K562 (cell line): ENCODE measurements around the gene PRKG1. TPM values are rescaled to one million over a fixed set of nuclear protein-coding genes. Genes with fewer than 3 reads are reported as not detected.

ENCODE experiments used
- ATAC-seq: fragments of 200-7000 bp; cut with Tn5 transposase; 3 replicates; pipeline ENCODE4 v1.9.1; 2020; ENCODE audit warnings: moderate library complexity
- BruUV-seq: library from RNA; stranded (reverse); fragments of 400-500 nt; replicated peaks from 2 replicates; lab custom pipeline; 2021; lab: Mats Ljungman, UMichigan
- CTCF ChIA-PET: fragments of 300-600 bp; formaldehyde crosslinking; extraction: SDS; loops from one replicate; lab custom pipeline; 2021; ENCODE audit warnings: low intra/inter-chr PET ratio; lab: Yijun Ruan, JAX
- POLR2A ChIA-PET: fragments of 300-600, 350-650 bp; sonication (Branson Sonifier 250); formaldehyde crosslinking; extraction: SDS; loops from one replicate; lab custom pipeline; 2021; ENCODE audit warnings: antibody characterized with exemption, inconsistent platforms; lab: Yijun Ruan, JAX
- DNase-seq, 4 experiments: peaks; one replicate each; pipeline versions ENCODE4 v3.0.0 to v3.0.0-alpha.2; 2011 to 2018; ENCODE audit warnings: low spot score in 3 of 4, mixed read lengths in 3 of 4; ENCODE audit errors: extremely low read depth in 1 of 4
- FAIRE-seq: peaks from 2 replicates; lab custom pipeline; 2011; peaks lifted over from hg19 to GRCh38; lab: Jason Lieb, UNC
- H2AFZ ChIP-seq: 2 replicates; pipeline ENCODE4 v1.6.0; 2011; ENCODE audit warnings: low read depth, low read length, control low read depth, inconsistent platforms
- H3K27ac ChIP-seq: fragments of 200-600 bp; 3 replicates; pipeline ENCODE4 v1.8.0; 2011; ENCODE audit warnings: low read depth, mild to moderate bottlenecking, control low read depth, inconsistent platforms, low read length, moderate library complexity, mixed read lengths; ENCODE audit errors: extremely low read depth
- H3K27me3 ChIP-seq, 2 experiments: fragments of 300-600 bp in 1 of 2; 2 replicates in 1 of 2; 3 replicates in 1 of 2; pipeline versions ENCODE4 v1.6.0 to v1.8.0; 2011; ENCODE audit warnings: inconsistent platforms in 2 of 2, low read length in 2 of 2, mild to moderate bottlenecking in 1 of 2, mixed read lengths in 1 of 2, moderate library complexity in 1 of 2; ENCODE audit not compliant: control insufficient read depth in 2 of 2, insufficient read depth in 2 of 2
- H3K36me3 ChIP-seq: fragments of 300-600 bp; 3 replicates; pipeline ENCODE4 v1.8.0; 2011; ENCODE audit warnings: mild to moderate bottlenecking, low read length, inconsistent platforms; ENCODE audit not compliant: control insufficient read depth, insufficient read depth
- H3K4me1 ChIP-seq, 2 experiments: fragments of 200-600 bp in 1 of 2; replicated peaks in 1 of 2; 2 replicates in 1 of 2; 3 replicates in 1 of 2; pipeline versions ENCODE4 v1.5.1 to v1.8.0; 2011; ENCODE audit warnings: inconsistent platforms in 2 of 2, low read length in 2 of 2, mild to moderate bottlenecking in 1 of 2, mixed read lengths in 1 of 2, moderate library complexity in 1 of 2; ENCODE audit not compliant: control insufficient read depth in 2 of 2, insufficient read depth in 2 of 2
- H3K4me2 ChIP-seq: 2 replicates; pipeline ENCODE4 v1.6.1; 2011; ENCODE audit warnings: low read length, control low read depth, inconsistent platforms, mixed read lengths; ENCODE audit not compliant: insufficient read depth
- H3K4me3 ChIP-seq: fragments of 200-600 bp; sonication (generic), shearing (Covaris generic); 2 replicates; pipeline ENCODE4 v1.5.1; 2016; ENCODE audit warnings: control low read depth, inconsistent platforms
- H3K79me2 ChIP-seq: fragments of 200-600 bp; 3 replicates; pipeline ENCODE4 v1.8.0; 2011; ENCODE audit warnings: low read length, inconsistent platforms; ENCODE audit not compliant: control insufficient read depth, insufficient read depth
- H3K9ac ChIP-seq, 2 experiments: 2 replicates each; pipeline versions ENCODE4 v1.6.0 to v1.6.1; 2011; ENCODE audit warnings: low read depth in 2 of 2, low read length in 2 of 2, control low read depth in 1 of 2, inconsistent platforms in 1 of 2, mild to moderate bottlenecking in 1 of 2, mixed read lengths in 1 of 2; ENCODE audit not compliant: insufficient read depth in 1 of 2
- H3K9me1 ChIP-seq: one replicate; pipeline ENCODE4 v1.6.0; 2011; ENCODE audit warnings: inconsistent platforms, mild to moderate bottlenecking, low read length, moderate library complexity; ENCODE audit not compliant: control insufficient read depth, insufficient read depth
- H3K9me3 ChIP-seq: replicated peaks from 2 replicates; pipeline ENCODE4 v1.5.1; 2011; ENCODE audit warnings: low read depth, low read length, inconsistent platforms; ENCODE audit not compliant: control insufficient read depth, insufficient read depth
- H4K20me1 ChIP-seq: replicated peaks from 2 replicates; pipeline ENCODE4 v1.6.1; 2011; ENCODE audit warnings: low read length, inconsistent platforms, mixed read lengths; ENCODE audit not compliant: control insufficient read depth, insufficient read depth
- CTCF ChIP-seq, 3 experiments: IDR thresholded peaks in 2 of 3; conservative IDR thresholded peaks in 1 of 3; 2 replicates each; pipeline ENCODE4 v1.5.1; 2011 to 2012; ENCODE audit warnings: low read length in 3 of 3, mild to moderate bottlenecking in 3 of 3, control low read depth in 2 of 3, improper control_type of control experiment in 1 of 3, inconsistent platforms in 1 of 3, low read depth in 1 of 3, mixed read lengths in 1 of 3, moderate library complexity in 1 of 3; ENCODE audit not compliant: insufficient read depth in 2 of 3
- CTCFL ChIP-seq: IDR thresholded peaks from 2 replicates; pipeline ENCODE4 v1.6.1; 2011; ENCODE audit warnings: borderline replicate concordance, low read depth, mild to moderate bottlenecking, moderate library complexity, low read length; ENCODE audit not compliant: insufficient read depth, poor library complexity, severe bottlenecking
- RAD21 ChIP-seq, 2 experiments: fragments of 250-450 bp in 1 of 2; fragments of 450-650 bp in 1 of 2; sonication (Bioruptor Pico) in 1 of 2; formaldehyde crosslinking in 1 of 2; IDR thresholded peaks in 1 of 2; conservative IDR thresholded peaks in 1 of 2; 2 replicates each; pipeline versions ENCODE4 v1.4.0 to v1.8.0; 2020 to 2022; ENCODE audit warnings: mild to moderate bottlenecking in 2 of 2, moderate library complexity in 1 of 2
- WGBS: fragments of 100-300 bp; shearing (Covaris generic); methylation state at CpG from one replicate; pipeline ENCODE4 v1.1.6; 2016; ENCODE audit warnings: low coverage, mixed read lengths; ENCODE audit not compliant: insufficient coverage; ENCODE audit errors: missing lambda C conversion rate; 5-methylcytosine and 5-hydroxymethylcytosine counted together
- in situ Hi-C: fragments of 300-500 bp; cut with MboI; formaldehyde crosslinking; loops from 4 replicates; pipeline ENCODE4 v1.15.0; 2018; ENCODE audit warnings: inconsistent platforms, mixed read lengths
- intact Hi-C: fragments of 100-400 bp; cut with micrococcal nuclease; formaldehyde crosslinking; loops from 2 replicates; pipeline ENCODE4 v1.14.2; 2022
- polyA plus RNA-seq, 8 experiments: library from polyadenylated mRNA; depleted of rRNA in 4 of 8; stranded (reverse) in 5 of 8; unstranded in 3 of 8; fragments of >200 nt; fragmentation: Nextera tagmentation in 2 of 8; fragmentation: Illumina TruSeq in 1 of 8; extraction: Ambion mirVana in 2 of 8; extraction: Trizol in 1 of 8; gene quantifications; 2 replicates each; pipeline versions ENCODE4 v1.2.1 to v1.2.3, GENCODE V29; 2011 to 2014; ENCODE audit warnings: inconsistent platforms in 1 of 8, missing spikeins in 1 of 8
- total RNA-seq, 7 experiments: library from RNA; depleted of rRNA in 6 of 7; stranded (reverse); fragments of >200 nt in 6 of 7; fragmentation: Illumina TruSeq in 2 of 7; extraction: Trizol in 2 of 7; gene quantifications; 2 replicates each; pipeline versions ENCODE4 v1.2.1 to v1.2.3, GENCODE V29; 2011 to 2021; ENCODE audit warnings: low replicate concordance in 1 of 7

Gene PRKG1
- total and polyA plus RNA-seq, 9 of the 15 experiments (the other 6 are each of a cell fraction or from before 2014, with no cell fraction given): 0.22 TPM; not detected in 8

GRCh38 chr10:51422311-51423120 is 348.2 kb downstream of the PRKG1 start:
- DNase-seq (peak in 3 of 4 experiments; percentile 22 to 29 (median 23)), ATAC-seq (no peak), FAIRE-seq (no peak)
- ChIA-PET CTCF (no interaction called here), POLR2A (no interaction called here)
- in situ Hi-C loops (no loop called here), intact Hi-C loops (no loop called here)
- Histone ChIP-seq H3K36me3 (no peaks in the 10 kb centered on the region), H4K20me1 (no peaks in the 10 kb centered on the region), H3K4me3 (no peak overlapping the region), H3K4me2 (no peak overlapping the region), H3K9me1 (no peaks in the 10 kb centered on the region), H3K27ac (no peak overlapping the region), H3K9ac (no peak overlapping the region), H3K9me3 (peaks cover 2% of the 10 kb centered on the region; the same call in 1 of the 2 replicates), H2AFZ (no peak overlapping the region), H3K79me2 (no peaks in the 10 kb centered on the region), H3K27me3 (no peaks in the 10 kb centered on the region), H3K4me1 (no peaks in the 10 kb centered on the region)
- WGBS: under 1% methylated on average over 6 of the region's 6 CpGs
- peak in 2 of 3 experiments; percentile 36 to 43; a peak in 2 of 6 replicates for TF ChIP-seq CTCF (IDR thresholded peaks at IDR 0.05 in 2 of 3, conservative IDR thresholded peaks at IDR 0.05 in 1 of 3; ENCODE audit: insufficient read depth in 2 of 3, low read depth in 1 of 3, low read length in 3 of 3)
- 0 out of 4 replicates have a peak, but pooled peaks of 1 of the 2 experiments have one; percentile 16 for TF ChIP-seq RAD21 (CRISPR knock-in tag; conservative IDR thresholded peaks at IDR 0.05 in 1 of 2, IDR thresholded peaks at IDR 0.05 in 1 of 2)
- no peak for TF ChIP-seq CTCFL
- no TSS peak for BruUV-seq
